Fibroblast of the aortic adventitia (primary cell): ENCODE measurements around the gene CROCC2. TPM values are rescaled to one million over a fixed set of nuclear protein-coding genes. Genes with fewer than 3 reads are reported as not detected.
A peak's percentile ranks its signal among the peaks of the same experiment; 100 is the strongest.

Experiments
- DNase-seq: peaks from one replicate; pipeline ENCODE4 v3.0.0-alpha.2; 2010; ENCODE audit warnings: low read depth
- H3K4me3 ChIP-seq: 2 replicates; pipeline ENCODE4 v1.5.1; 2011; ENCODE audit warnings: low read depth, mild to moderate bottlenecking, control low read depth, low read length, moderate library complexity
- total RNA-seq: library from RNA; depleted of rRNA; stranded (reverse); fragments of >200 nt; gene quantifications from 2 replicates; pipeline ENCODE4 v1.2.3, GENCODE V29; 2012; ENCODE audit warnings: low replicate concordance
- TF ChIP-seq, protein P1 (sequence below): IDR thresholded peaks from 2 replicates; pipeline ENCODE4 v1.5.1; 2011; ENCODE audit warnings: mild to moderate bottlenecking, low read length, control low read depth, inconsistent platforms; ENCODE audit not compliant: insufficient read depth

The CROCC2 gene
- total RNA-seq, 1 donor: under 0.01 TPM

DNA sequence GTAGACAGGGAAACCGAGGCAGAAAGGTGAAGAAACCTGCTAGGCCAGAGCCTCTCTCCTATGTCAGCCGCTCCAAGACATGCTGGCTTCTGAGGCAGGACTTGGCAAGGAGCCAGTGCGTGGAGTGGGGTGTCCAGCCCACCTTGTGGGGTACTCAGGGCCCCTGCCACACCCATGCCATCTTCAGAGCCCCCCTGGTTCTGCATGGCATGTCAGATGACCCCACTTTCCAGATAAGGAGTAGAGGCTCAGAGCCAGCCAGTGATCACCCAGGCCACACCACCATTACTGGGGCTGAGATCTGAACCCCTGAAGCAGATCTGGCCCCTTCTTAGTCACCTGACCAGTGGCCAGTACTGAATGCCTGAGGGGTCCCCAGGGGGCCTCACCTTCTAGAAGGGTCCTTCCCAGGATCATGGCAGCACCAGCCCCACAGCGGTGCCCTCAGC is 14.7 kb downstream of the CROCC2 start:
- TF ChIP-seq, protein P1, sequence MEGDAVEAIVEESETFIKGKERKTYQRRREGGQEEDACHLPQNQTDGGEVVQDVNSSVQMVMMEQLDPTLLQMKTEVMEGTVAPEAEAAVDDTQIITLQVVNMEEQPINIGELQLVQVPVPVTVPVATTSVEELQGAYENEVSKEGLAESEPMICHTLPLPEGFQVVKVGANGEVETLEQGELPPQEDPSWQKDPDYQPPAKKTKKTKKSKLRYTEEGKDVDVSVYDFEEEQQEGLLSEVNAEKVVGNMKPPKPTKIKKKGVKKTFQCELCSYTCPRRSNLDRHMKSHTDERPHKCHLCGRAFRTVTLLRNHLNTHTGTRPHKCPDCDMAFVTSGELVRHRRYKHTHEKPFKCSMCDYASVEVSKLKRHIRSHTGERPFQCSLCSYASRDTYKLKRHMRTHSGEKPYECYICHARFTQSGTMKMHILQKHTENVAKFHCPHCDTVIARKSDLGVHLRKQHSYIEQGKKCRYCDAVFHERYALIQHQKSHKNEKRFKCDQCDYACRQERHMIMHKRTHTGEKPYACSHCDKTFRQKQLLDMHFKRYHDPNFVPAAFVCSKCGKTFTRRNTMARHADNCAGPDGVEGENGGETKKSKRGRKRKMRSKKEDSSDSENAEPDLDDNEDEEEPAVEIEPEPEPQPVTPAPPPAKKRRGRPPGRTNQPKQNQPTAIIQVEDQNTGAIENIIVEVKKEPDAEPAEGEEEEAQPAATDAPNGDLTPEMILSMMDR: no peak
- no peak for DNase-seq
- H3K4me3 ChIP-seq: no peak overlapping the region

DNA sequence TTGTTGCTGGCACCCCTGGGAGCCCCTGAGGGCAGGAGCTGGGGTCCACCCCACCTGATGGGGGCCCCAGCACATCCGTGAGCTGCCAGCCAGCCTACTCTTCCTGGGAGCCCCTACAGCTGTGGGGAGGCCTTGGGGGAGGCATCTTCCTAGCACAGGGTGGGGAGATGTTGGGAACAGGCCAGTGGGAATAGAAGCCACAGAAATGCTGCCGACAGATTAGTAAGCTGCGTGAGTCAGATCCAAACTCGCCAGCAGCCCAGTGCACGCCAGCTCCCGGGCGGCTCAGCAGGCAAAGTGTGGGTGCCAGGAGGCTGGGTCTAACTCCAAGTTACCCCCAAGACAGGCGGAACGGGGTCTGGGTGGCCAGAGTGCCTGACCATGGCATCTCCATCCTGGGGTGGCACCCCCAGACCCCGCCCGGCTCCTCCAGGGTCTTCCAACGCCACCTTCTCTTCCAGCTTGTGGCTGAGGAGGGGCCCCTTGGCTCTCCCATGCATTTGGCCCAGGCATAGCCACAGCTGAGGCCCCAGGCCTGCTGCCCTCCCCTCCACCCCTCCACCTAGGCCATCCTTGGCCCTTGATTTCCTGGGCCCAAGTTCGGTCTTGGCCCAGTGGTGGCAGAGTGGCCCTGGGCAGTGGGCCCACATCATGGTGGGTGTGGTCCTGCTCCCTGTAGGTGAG is 15.3 kb downstream of the CROCC2 start:
- no peak overlapping the region for H3K4me3 ChIP-seq
- TF ChIP-seq, protein P1: no peak

DNA sequence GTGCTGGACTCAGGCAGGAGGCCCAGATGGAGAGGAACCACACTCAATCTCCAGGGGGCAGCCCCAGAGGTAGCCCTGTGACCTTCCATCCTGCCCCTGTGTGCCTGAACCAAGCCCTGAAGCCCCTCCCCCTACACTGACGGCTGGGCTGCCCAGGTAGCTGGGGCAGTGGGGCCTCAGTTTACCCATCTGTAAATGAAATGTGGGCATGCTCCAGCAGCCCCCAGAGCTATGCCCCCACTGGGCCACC is 15.8 kb downstream of the CROCC2 start:
- no peak for DNase-seq
- H3K4me3 ChIP-seq: no peak overlapping the region
- TF ChIP-seq, protein P1: no peak

More for the DNA sequence above, 15.3 kb downstream of the CROCC2 start:
- DNase-seq: peak; percentile 97

DNA sequence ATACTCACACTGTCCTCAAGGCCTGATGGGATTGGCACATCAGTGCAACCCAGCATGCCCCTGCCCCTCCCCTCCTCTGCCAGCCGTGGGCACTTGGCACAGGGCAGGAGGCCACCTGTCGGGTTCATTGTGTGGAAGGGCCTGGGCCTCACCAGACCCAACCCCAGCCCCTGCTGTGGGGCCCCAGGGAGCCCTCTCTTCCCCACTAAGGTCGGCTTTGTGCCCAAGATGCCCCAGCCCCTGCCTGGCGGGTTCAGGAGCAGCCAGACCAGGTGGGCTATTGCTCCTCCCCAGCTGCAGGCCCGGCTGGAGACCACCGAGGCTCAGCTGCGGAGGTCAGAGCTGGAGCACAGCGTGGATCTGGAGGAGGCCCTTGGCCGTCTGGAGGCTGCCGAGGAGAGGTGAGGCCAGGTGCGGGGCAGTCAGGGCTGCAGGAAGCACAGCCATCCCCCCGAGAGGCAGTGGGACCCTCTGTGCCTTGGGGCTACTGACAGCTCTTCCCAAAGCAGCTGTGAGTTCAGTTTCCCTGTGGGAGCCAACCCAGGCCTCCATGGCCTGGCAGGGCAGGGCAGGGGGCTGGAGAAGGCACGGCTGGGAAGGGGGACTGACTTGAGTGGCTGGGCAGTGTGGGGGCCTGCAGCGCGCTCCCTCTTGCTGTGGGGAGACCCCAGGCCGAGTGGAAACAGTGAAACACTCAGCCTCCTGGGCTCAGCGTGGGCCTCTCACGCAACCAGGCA is 16.3 kb downstream of the CROCC2 start:
- TF ChIP-seq, protein P1: no peak
- H3K4me3 ChIP-seq: no peak overlapping the region
- no peak for DNase-seq

DNA sequence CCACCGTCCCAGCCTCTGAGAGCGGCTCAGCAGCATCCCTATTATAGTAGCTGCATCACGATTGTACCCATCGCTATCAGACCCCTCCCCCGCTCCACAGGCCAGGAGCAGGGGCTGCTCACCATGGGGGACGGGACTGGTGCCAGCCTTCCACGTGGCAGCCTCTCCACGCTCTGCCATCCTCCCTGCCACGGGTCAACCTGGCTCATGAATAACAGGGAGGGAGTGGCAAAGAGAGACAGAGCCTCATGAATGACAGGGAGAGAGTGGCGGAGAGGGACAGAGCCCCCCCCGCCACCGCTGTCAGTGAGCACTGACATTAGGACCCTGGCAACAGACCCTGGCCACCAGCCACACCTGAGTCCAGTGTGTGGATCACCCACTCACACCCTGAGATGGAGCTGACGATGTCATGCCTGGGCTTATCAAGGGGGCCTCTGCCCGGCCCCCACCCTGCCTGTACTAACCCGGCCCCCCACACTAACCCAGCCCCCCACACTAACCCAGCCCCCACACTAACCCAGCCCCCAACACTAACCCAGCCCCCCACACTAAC is 16.9 kb downstream of the CROCC2 start:
- TF ChIP-seq, protein P1: no peak
- no peak overlapping the region for H3K4me3 ChIP-seq
- no peak for DNase-seq

DNA sequence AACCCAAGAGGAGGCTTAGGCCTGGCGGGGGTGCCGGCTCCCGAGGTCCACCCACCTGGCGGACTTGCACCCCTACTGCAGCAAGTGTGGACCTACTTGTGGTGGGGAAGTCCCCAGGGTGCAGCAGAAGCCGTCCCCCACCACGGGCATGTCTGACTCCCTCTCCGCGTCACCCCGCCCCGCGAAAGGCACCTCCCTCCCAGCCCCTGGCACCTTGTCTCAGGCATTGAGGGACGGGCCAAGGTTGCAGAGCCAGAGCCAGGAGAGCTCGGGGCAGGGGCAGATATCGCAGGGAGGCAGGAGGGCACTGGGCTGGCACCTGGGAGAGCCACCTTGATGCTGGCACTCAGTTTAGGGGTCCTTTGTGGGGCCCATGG is 19.0 kb downstream of the CROCC2 start:
- TF ChIP-seq, protein P1: no peak
- DNase-seq: no peak
- no peak overlapping the region for H3K4me3 ChIP-seq
